Measurements from ENCODE around the gene SYNRG.

DNA sequence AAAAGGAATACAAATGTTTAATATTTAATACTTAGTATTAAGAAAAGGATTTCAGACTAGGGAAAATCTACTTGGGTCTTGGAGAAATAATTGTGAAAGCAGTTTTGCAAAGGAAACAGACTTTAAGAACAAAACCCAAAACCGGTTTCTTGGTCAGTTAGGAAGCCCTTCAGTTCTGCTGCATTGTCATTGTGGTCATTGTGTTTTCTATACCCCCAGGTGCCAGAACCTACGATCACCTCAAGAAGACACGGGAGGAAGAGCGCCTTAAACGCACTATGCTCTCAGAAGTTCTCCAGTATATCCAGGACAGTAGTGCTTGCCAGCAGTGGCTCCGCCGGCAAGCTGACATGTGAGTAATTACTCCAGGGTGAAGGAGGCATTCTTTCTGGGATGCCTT is 139.0 kb downstream of the SYNRG start:
- TF ChIP-seq, protein P1, sequence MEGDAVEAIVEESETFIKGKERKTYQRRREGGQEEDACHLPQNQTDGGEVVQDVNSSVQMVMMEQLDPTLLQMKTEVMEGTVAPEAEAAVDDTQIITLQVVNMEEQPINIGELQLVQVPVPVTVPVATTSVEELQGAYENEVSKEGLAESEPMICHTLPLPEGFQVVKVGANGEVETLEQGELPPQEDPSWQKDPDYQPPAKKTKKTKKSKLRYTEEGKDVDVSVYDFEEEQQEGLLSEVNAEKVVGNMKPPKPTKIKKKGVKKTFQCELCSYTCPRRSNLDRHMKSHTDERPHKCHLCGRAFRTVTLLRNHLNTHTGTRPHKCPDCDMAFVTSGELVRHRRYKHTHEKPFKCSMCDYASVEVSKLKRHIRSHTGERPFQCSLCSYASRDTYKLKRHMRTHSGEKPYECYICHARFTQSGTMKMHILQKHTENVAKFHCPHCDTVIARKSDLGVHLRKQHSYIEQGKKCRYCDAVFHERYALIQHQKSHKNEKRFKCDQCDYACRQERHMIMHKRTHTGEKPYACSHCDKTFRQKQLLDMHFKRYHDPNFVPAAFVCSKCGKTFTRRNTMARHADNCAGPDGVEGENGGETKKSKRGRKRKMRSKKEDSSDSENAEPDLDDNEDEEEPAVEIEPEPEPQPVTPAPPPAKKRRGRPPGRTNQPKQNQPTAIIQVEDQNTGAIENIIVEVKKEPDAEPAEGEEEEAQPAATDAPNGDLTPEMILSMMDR (IDR thresholded peaks at IDR 0.05), result no peak
- TF ChIP-seq JUND (IDR thresholded peaks at IDR 0.05) (no peak), EZH2phosphoT487 (IDR thresholded peaks at IDR 0.05; ENCODE audit: borderline replicate concordance, low read depth) (no peak), RXRA (IDR thresholded peaks at IDR 0.05; ENCODE audit: borderline replicate concordance, low read depth) (no peak), TCF12 (IDR thresholded peaks at IDR 0.05) (no peak), MXI1 (IDR thresholded peaks at IDR 0.05; ENCODE audit: low read depth, low read length) (no peak), POLR2AphosphoS5 (IDR thresholded peaks at IDR 0.05; ENCODE audit: low read depth, low read length) (no peak), RFX5 (IDR thresholded peaks at IDR 0.05; ENCODE audit: low read length) (no peak), USF1 (IDR thresholded peaks at IDR 0.05; ENCODE audit: borderline replicate concordance, low read depth) (no peak), RCOR1 (IDR thresholded peaks at IDR 0.05; ENCODE audit: low read length) (no peak), YY1 (IDR thresholded peaks at IDR 0.05; ENCODE audit: low read depth) (no peak), RAD21 (IDR thresholded peaks at IDR 0.05; ENCODE audit: low read length) (no peak)
- TF ChIP-seq, protein P2, sequence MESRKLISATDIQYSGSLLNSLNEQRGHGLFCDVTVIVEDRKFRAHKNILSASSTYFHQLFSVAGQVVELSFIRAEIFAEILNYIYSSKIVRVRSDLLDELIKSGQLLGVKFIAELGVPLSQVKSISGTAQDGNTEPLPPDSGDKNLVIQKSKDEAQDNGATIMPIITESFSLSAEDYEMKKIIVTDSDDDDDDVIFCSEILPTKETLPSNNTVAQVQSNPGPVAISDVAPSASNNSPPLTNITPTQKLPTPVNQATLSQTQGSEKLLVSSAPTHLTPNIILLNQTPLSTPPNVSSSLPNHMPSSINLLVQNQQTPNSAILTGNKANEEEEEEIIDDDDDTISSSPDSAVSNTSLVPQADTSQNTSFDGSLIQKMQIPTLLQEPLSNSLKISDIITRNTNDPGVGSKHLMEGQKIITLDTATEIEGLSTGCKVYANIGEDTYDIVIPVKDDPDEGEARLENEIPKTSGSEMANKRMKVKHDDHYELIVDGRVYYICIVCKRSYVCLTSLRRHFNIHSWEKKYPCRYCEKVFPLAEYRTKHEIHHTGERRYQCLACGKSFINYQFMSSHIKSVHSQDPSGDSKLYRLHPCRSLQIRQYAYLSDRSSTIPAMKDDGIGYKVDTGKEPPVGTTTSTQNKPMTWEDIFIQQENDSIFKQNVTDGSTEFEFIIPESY (IDR thresholded peaks at IDR 0.05; ENCODE audit: borderline replicate concordance, low read depth), result no peak

Measured in SK-N-SH (cell line).